Activated CD8-positive, alpha-beta memory T cell treated with anti-CD3 and anti-CD28 coated beads, Interleukin-2, amount 50 U/mL, for 48 hours (primary cell): ENCODE measurements around the gene KCTD19.

Source experiments
- DNase-seq: peaks from one replicate; pipeline ENCODE4 v3.0.0-alpha.2; 2020

The KCTD19 gene

GRCh38 chr16:67240506-67240905, 86.0 kb downstream of the KCTD19 start:
- DNase-seq = no peak
